ENCODE results near the gene FMNL2.
A peak's percentile ranks its signal among the peaks of the same experiment; 100 is the strongest.
"Not testable (repeated sequence)": the region's sequence is repeated elsewhere in the genome, so short reads cannot be mapped to it uniquely, and the experiment has no call there.

Gene FMNL2

DNA sequence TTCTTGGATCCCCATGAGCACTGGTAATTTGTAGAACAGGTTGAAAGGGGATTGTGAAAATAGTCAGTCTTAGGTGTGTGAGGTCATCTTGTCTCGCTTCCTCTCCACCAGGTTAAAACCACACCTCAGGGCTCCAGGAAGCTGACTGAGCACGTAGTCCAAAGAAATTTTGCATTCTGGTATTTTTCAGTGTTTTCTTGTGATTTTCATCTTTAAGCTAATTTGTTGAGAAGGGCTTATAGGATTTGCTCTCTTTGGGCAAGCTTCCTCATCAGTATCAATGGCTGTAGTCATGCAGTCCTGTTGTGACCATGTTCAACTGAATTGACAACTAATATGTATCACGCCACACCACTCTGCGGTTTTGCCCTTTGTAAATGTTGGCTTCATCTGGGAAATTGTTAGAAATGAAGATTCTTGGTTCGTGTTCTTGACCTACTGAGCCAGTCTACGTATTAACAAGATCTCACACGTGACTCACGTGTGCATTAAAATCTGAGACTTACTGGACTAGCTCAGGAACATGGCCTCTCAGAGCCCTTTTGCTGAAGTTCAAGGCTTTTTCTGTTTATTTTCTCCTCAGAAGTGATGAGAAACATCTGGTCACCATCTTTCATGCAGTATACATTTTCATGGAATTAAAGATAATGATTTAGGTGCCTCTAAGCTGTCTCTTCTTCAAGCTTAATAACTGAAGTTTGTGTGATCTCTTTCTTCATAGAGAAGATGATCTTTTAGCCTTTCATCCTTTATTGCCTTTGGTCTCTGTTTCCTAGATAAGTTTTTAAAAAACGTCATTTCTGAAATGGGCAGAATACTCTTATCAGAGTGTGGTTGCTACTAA is 32.8 kb downstream of the FMNL2 start:
- Histone ChIP-seq H3K4me3 (no peak overlapping the region), H3K27ac (no peak overlapping the region)

DNA sequence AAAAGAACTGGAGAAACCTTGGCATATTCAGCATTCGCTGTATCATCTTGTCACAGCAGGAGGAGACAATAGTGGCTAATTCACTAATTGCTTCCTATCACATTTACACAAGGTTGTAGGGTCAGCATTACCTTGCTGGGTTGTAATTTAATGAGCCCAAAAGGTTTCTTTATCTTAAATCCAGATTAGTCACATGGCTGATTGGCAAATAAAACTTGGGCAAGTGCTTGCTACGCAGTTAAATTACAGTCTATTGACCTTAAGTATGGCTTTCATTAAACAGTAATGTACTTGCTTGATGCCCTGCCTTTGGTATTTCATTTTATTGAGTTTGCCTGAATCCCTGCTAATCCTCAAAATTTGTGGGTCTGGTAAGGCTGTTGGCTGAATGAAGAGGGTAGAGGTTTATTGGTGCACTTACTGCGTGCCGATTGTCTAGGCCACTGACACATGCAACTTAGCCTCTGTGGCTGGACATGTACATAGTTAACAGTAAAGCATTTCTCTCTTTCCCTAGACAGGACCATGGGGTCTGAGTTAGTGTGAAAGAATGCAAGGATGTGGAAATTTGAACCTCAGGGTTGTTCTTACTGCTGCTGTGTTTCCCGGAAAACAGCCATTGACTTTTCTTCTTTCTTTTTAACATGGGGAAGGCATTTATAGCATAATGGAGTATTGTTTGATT is 34.3 kb downstream of the FMNL2 start:
- Histone ChIP-seq H3K4me3 (no peak overlapping the region), H3K27ac (peak overlapping the region in 5 of 21 experiments; percentile 12 to 60 (median 39))

DNA sequence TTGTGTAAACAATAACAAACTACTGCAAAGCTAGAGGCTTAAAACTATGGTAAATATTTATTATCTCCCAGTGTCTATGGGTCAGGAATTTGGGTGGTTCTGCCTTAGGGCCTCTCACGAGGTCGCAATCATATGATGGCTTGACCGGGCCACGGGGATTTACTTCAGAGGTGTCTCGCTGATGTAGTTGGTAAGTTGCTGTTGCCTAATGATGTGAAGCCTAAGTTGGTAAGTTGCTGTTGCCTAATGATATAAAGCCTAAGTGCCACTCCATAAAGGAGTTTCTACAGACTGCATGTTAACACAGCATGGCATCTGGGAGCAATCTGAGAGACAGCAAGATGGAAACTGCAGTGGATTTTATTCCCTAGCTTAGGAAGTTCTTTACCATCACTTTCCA is 35.8 kb downstream of the FMNL2 start:
- Histone ChIP-seq H3K27ac (no peak overlapping the region), H3K4me3 (no peak overlapping the region)

DNA sequence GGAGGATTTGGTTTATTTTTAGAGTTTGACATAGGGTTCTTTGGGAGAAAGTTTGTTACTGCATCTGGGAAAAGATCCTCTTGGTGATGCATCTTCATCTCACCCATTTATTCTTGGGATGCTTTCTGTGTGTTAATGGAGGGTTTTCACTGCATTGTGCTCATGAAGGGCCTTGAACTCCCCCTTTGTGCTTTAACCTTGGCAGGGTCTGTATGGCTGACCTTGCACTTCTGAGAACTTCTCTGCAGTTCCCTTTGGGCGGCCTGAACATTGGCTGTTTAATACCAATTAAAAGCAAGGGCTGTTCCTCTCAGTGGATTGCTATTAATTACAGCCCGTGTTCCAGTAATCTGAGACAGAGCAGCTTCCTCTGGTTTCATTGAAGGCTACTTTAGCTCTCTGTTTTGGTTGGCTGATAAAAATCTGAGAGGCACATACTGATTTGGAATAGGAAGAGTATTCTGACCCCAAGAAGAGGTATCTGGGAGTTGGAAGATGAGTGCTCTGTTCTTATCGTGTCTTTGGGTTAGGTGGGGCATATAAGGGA is 37.5 kb downstream of the FMNL2 start:
- H3K27ac ChIP-seq = no peak overlapping the region
- H3K4me3 ChIP-seq = no peak overlapping the region

DNA sequence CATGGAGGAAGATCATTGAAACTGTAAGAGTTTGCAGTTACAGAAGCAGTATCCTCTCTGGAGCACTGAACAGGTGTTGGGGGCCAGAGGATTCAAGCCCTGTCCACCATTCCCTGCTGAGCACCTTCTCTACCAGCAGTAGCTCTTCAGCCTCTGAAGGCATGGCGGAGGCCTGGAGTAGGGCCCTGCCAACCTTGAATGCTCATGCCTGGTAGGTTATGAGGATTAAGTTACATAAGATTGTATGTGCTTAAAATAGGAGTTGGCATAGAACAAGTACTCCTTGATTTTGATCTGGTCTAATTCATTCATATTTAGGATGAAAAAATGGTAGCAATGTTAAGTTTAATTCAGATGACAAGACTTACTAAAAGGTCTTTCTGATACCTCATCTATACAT is 40.2 kb downstream of the FMNL2 start:
- Histone ChIP-seq H3K27ac (no peak overlapping the region), H3K4me3 (no peak overlapping the region)

DNA sequence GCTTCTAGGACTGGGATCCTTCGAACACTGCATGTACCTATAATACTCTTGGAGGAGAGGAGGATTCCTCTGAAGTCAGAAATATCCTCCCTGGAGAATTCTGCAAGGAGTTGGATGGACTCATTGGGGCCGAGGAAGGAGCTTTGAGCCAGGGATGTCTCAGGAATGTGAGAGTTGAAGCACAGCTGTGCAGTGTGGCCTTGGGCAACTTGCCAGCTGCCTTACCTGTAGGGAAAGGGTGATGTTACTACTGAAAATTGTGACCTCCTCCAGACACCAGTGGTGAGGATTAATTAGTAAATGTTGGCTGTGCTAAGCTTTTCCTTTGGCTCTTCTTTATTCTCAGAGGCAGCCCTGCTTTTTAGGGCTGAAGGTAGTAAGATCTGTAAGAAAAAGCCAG is 41.4 kb downstream of the FMNL2 start:
- Histone ChIP-seq H3K27ac (no peak overlapping the region), H3K4me3 (no peak overlapping the region)

DNA sequence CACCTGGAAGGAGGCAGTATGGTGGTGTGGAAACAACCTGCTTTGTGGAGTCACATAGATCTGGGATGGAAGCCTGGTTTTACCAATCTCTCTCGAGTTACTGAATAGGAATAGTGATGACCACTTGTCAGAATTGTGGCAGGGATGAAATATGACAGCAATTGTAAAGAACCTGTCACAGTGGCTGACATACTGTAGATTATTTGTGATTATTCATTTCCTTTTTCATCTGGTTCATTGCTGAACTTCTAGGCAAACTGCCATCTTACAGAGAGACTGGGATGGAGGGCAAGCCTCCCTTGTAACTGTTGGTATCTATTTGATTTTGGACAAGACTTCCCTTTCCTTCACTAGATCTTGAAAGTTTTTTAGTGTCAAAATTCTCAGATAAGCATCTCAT is 42.0 kb downstream of the FMNL2 start:
- no peak overlapping the region for H3K4me3 ChIP-seq
- H3K27ac ChIP-seq = no peak overlapping the region

DNA sequence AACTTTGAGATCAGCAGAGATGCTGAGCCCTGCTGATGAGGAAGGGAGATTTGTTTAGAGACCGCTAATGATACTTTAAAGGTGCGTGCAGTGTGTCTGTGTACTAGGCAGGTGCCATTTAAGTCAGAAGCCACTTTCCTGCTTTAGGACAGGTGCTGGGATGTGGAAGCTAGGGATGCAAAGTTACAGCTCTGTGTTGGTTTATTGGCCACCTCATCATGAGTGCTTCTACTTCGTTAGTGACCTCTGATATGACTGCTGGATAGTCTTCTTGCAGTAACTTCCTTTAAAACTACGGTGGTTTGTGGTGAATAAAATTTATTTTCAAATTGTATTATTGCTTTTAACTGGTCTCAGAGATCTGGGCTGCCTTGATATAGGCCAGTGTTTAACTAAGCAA is 44.1 kb downstream of the FMNL2 start:
- no peak overlapping the region for H3K4me3 ChIP-seq
- H3K27ac ChIP-seq = no peak overlapping the region

DNA sequence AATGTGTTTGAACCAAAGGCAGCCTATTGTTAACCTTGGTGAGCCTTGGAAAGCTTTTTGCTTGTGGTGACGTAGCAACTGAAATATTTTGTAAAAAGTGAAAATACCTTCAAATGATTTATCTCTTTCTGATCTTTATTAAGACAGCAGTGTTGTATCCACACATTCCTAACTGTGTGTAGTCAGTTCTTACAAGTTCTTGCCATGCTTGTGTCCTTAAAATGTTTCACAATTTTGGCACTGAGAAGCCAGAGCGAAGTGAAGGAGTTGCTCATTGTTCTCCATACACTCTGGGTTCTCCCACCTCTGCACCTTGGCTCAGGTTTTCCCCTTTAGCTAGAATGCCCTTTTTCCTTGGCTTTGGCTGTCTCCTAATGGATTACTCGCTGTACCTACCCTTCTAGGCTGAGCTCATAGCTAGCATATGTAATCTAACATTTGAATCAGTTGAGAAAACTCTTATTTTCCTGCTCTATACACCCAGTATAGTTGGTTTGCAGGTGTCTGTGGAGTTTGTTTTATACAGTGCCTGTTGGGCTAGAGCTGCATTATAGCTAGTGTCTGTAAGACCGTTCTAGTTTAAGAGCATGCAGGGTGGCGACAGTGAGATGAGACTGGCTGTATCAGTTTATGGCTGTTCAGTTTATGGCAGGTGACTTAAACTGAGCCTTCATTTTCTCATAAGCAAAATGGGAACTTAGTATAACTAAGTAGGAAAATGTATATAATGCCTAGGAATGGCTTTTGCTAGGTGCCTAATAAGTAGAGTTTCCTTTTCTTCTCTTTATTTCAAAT is 45.5 kb downstream of the FMNL2 start:
- Histone ChIP-seq H3K4me3 (no peak overlapping the region), H3K27ac (no peak overlapping the region)

DNA sequence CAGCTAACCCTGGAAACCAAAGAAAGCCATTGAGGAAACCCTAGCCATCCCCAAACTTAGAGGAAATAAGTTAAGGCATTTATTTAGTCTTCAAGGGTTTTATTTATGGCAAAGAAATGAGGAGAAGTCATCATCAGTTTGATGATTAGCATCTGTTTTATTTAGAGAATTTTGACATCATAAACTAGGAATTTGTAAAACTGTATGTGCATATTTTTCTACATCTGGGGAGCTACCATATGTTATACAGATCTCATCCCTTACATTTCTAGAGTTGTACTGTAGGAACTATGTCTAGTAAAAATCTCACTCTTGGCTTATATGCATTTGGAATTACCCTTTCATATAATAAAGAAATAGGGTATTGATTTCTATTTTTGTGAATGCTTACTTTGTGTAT is 48.7 kb downstream of the FMNL2 start:
- Histone ChIP-seq H3K4me3 (no peak overlapping the region), H3K27ac (no peak overlapping the region)

DNA sequence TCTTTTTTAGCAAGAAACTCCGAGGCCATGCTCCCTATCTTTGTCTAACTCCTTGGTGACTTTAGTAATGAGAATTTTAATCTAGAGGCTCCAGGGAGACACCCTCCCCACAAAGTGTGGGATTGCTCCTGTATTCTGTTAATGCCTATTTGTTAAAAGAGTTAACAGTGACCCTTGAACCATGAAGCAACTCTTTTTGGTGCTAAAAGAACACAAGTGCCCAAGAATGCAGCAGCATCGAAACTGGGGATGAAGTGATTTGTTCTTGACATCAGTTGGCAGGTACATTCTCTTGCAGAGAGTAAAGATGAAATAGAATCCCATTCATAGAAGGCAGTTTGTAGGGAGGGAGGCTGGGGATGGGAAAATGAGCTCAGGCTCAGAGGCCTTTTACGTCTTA is 50.0 kb downstream of the FMNL2 start:
- Histone ChIP-seq H3K27ac (no peak overlapping the region), H3K4me3 (no peak overlapping the region)

DNA sequence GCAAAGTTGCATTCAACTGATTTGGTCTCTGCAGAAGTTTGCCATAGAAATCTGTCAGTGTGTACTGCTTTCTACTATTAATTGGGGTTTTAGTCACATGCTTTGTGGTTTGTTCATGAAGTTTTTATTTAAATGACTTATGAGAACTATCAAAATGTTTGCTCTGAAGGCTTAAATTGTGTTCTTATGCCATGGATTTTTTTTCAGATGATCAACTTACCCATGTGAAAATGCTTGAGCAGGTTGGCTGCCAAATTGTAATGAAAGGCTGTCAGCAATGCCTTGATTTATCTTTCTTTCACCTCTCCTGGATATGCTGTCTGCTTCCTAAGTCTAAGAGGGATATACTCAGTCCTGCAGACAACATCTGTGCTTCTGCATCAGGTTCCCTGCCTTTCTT is 50.7 kb downstream of the FMNL2 start:
- Histone ChIP-seq H3K4me3 (no peak overlapping the region), H3K27ac (no peak overlapping the region)

DNA sequence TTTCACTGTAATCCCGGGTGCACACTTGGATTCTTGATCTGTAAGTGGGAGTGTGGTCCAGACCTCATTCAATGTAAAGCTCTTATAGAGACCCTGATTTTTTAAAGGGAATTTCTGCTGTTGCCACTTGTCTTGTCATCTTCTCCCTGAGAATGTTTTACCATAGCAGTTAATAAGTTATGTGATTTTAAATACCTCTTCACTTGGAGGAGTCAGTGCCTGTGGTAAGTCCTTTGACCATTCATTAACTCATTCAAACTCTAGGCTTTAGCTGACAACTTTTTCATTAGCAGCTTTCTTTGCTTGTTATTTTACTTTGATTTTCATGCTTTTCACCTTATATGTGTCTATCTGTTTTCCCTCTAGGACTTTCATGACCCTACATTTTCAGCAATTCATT is 51.3 kb downstream of the FMNL2 start:
- H3K27ac ChIP-seq = no peak overlapping the region

DNA sequence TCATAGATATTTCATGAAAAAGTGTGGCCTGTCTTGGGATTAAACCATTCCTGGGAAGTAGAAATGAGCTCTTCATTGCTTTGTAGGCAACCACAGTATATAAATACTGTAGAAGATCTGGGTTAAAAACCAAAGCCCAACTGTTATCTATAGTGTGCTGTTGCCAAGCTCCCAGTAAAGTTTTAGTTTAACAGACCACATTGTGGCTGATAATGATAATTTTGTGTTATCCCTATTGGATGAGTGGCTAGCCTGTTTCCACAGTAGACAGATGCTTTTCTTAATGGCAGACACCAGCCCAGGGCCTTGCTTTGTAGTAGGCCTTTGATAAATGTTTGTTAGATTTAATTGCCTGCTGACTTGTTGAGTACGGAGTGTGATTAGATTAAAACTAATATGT is 52.1 kb downstream of the FMNL2 start:
- Histone ChIP-seq H3K4me3 (no peak overlapping the region), H3K27ac (no peak overlapping the region)

More for the DNA sequence above, 51.3 kb downstream of the FMNL2 start:
- H3K4me3 ChIP-seq = no peak overlapping the region

DNA sequence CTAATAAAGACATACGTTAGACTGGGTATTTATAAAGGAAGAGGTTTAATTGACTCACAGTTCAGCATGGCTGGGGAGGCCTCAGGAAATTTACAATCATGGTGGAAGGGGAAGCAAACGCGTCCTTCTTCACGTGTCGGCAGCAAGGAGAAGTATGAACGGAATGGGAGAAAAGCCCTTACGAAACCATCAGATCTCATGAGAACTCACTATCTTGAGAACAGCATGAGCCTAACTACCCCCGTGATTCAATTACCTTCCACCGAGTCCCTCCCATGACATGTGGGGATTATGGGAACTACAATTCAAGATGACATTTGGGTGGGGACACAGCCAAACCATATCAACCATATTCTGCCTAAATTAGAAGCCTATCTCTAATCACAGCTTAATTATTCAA is 53.3 kb downstream of the FMNL2 start:
- H3K27ac ChIP-seq, H3K4me3 ChIP-seq: not testable (repeated sequence)

DNA sequence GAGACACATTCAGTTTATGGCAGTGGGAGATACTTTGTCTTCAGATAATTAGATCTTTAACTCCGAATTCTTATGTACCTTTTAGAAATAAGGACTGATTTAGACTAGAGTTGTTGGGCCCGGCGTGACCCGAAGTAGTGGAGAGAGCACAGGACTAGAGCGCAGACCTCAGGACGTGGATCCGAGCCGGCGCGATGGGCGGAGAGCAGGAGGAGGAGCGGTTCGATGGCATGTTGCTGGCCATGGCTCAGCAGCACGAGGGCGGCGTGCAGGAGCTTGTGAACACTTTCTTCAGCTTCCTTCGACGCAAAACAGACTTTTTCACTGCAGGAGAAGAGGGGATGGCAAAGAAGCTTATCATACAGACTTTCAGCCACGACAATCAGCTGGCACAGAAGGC is 54.5 kb downstream of the FMNL2 start:
- Histone ChIP-seq H3K4me3 (no peak overlapping the region), H3K27ac (no peak overlapping the region)

DNA sequence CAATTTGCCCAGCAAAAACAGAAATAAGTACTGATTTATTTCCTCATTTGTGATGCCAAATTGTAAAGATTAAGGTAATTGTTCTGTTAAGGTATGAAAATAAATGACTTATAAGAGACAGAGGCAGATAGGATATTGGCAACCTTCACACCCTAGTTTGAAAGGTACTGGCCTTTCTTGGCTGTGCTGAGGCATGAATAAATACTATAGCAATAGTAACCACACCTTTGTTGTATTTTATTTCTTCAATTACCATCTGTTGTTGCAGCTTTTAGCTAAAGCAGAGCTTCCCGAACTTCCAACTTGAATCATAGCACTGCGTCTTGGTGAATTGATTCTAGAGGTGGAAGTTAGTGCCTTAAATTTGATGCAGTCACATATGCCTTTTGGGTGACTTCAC is 55.9 kb downstream of the FMNL2 start:
- Histone ChIP-seq H3K27ac (no peak overlapping the region), H3K4me3 (no peak overlapping the region)

DNA sequence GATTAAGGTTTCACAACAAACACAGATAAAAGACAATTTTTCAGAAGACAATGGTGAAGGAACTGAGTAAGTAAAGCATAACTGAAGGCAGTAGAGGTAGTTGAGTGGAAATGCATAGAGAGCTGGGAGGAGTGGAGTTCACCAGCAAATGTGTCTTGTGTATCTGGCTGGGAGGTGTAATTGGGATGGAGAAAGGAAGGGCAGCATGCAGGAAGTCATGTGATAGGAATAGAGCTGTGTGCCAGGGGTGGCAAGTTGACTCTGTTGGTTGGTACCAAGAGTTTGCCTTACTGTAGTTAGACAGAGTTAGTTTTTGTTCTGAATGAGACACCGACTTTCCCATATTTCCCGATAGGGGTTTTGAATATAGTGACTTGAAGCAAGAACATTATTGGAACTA is 56.3 kb downstream of the FMNL2 start:
- H3K27ac ChIP-seq = no peak overlapping the region

DNA sequence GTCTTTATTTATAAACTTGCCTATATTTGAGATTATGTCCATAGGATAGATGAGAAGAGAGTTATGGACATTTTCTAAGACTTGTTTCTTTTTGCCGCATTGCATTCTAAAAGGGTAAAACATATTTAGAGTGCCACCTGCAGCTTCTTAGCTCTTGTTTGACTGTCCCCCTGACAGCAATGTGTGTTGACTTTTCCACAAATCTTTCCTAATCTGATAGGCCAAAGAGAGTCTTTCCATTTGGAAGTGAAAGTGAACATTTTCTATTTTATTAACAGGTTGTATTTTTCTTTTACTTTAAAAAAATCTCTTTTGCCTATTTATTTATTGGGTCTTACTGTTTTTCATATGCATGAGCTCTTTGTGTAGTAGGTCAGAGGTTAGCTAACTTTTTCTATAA is 58.4 kb downstream of the FMNL2 start:
- H3K27ac ChIP-seq = no peak overlapping the region
- no peak overlapping the region for H3K4me3 ChIP-seq

More for the DNA sequence above, 56.3 kb downstream of the FMNL2 start:
- H3K4me3 ChIP-seq = no peak overlapping the region

DNA sequence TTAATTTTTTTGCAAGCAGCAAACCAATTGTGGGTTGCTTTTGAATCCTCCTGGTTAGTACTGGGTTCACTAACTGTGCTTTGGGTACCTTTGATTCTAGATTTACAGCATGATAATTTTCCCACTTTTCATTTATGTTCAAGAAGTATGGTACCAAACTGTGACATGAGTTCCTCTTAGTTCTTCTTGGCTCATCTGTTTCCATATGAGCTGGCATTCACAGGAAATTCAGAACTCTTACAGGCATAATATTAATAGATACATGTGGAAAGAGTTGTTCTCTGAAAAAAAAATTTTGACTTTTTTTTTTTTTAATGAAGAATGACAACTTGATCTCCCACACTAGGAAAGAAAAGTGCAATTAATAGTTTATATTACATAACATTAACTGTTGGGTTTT is 59.4 kb downstream of the FMNL2 start:
- H3K27ac ChIP-seq = no peak overlapping the region
- no peak overlapping the region for H3K4me3 ChIP-seq
